GM19193 (cell line): ENCODE data around the gene E2F4.

Experiments used
- POLR2A ChIP-seq: IDR thresholded peaks from 4 replicates; pipeline ENCODE4 v1.6.1; 2011; ENCODE audit not compliant: insufficient read depth, insufficient read length; ENCODE audit errors: extremely low read depth

E2F4 gene, protein sequence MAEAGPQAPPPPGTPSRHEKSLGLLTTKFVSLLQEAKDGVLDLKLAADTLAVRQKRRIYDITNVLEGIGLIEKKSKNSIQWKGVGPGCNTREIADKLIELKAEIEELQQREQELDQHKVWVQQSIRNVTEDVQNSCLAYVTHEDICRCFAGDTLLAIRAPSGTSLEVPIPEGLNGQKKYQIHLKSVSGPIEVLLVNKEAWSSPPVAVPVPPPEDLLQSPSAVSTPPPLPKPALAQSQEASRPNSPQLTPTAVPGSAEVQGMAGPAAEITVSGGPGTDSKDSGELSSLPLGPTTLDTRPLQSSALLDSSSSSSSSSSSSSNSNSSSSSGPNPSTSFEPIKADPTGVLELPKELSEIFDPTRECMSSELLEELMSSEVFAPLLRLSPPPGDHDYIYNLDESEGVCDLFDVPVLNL

GRCh38 chr16:67191995-67192681 lies at the start of gene E2F4:
TSS of gene E2F4 (plus strand) at chr16:67192155. CDS start at chr16:67192228, 73 bp downstream.
- TF ChIP-seq POLR2A: peak; percentile 87

GRCh38 chr16:67142342-67142741 lies 49.6 kb upstream of the E2F4 start:
- no peak for TF ChIP-seq POLR2A

DNA sequence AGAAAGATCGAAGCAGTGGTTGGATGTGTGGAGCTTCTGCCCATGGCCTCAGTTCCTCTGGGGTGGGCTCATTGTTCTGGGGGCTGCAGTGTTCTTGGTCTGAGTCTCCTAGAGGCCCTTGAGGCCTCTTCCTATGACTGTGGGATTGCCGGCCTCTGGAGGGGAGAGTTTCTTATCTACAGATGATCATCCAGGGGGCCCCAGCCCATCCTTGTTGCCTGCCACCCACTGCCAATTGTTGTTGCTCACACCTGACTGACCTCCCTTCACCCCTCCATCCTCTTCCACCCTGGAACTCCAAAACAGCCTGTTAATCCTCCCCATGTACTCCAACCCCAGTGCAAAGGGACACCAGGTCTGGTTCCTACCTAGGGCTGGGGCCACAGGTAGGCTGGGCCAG lies 47.0 kb upstream of the E2F4 start:
- TF ChIP-seq POLR2A: no peak

DNA sequence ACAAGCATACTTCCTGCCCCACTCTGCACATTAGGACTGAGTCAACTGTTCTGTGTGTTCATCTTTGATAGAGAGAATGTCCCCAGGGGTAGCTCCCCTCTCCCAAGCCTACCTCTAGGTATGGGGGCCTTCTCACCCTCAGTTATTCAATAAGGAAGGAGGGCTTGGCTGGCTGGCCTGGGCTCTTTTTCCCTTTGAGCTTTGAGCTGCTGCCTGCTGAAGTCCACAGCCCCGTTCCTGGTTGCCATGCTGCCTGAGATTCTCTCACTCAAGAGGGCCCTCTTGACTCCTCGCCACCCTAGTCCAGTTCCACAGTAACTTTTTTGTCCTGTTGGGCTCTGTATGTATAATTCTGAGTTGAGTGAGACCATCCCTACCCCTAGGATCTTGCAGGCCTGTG lies 46.2 kb upstream of the E2F4 start:
- no peak for TF ChIP-seq POLR2A

GRCh38 chr16:67146523-67147357 lies 45.2 kb upstream of the E2F4 start:
- TF ChIP-seq POLR2A: no peak

GRCh38 chr16:67147437-67148140 lies 44.4 kb upstream of the E2F4 start:
- no peak for TF ChIP-seq POLR2A

DNA sequence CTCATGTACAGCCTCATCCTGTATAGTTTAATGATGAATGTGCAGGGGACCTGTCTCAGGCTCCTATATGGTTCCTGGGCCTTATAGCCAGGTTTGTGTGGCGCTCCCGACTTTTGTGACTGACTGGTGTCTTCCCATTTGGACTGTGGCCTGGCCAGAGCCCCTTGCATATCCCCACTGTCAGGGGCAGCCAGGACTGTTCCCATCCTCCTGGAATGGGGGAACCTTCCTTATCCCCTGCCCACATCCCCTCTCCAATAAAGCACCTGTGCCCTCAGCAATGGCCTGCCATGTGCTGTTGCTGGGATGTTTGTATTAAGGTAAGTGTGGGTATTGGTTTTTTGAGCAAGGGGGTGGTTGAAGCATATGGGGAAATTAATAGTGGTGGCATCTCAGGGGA lies 43.7 kb upstream of the E2F4 start:
- no peak for TF ChIP-seq POLR2A

GRCh38 chr16:67148656-67149275 lies 43.2 kb upstream of the E2F4 start:
- no peak for TF ChIP-seq POLR2A

DNA sequence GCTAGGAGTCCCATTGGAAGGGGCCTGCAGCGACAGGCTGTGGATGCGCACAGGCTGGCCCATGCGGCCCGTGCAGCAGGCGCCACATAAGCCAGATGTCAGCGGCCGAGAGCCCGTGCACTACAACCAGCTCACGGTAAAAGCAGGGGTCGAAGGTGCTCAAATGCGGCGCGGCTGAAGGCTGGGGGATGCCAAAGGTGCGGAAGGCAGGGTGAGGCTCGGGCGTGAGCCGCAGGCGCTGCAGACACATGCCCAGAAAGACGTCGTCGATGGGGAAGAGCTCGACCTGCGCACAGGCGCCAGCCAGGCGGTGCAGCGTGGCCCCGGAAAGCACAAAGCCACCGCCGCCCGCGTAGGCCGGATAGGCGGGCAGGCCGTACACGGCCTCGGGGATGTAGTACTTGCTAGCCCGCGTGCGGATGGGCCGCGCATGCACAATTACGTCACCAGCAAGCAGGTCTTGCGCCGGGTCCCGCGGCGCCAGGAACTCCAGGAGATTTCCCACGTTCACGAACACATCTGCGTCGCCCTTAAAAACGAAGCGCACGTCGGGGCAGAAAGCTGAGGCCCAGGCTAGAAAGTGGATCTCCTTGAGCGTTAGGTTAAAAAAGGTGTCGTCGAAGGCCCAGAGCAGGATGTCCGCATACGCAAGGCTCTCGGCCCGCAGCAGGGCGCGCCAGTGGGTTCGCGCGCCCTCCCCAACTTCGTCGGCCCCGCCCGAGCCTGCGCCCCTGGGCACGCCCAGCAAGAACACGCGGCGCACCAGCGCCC lies 42.5 kb upstream of the E2F4 start:
- no peak for TF ChIP-seq POLR2A

- no peak for TF ChIP-seq POLR2A
These were observed 41.7 kb upstream of the E2F4 start for GRCh38 chr16:67150047-67150832.

DNA sequence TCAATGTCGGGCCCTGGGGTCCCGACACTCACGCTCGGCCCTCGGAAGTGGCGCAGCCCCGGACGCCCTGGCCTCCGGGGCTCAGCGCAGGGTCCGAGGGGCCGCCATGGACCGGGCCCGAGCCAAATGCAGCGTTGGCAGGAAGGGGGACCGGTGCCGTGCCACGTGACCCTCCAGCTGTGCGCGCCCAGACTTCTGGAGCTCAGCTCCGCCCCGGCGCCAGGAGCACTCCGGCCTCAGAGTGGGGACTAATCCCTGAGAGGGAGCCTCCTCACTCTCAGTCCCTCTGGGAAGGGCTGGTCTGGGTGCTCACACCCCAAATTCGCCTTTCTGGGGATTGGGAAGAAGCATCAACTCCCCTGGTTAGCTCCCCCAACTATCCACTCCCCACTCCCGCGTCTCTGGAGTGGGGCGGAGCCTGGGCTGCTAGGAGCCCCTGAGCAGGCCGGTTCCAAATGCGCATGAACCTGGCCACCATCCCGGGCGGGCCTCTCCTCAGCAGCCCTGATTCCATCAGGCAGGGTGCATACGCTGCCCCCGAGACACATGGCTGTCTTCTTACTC lies 41.0 kb upstream of the E2F4 start, which contains the start of gene B3GNT9:
TSS of gene B3GNT9 (minus strand) at position 166 of the 564 bp plus-strand sequence. CDS start 513 bp downstream, outside the sequence.
- peak; percentile 39 for TF ChIP-seq POLR2A

DNA sequence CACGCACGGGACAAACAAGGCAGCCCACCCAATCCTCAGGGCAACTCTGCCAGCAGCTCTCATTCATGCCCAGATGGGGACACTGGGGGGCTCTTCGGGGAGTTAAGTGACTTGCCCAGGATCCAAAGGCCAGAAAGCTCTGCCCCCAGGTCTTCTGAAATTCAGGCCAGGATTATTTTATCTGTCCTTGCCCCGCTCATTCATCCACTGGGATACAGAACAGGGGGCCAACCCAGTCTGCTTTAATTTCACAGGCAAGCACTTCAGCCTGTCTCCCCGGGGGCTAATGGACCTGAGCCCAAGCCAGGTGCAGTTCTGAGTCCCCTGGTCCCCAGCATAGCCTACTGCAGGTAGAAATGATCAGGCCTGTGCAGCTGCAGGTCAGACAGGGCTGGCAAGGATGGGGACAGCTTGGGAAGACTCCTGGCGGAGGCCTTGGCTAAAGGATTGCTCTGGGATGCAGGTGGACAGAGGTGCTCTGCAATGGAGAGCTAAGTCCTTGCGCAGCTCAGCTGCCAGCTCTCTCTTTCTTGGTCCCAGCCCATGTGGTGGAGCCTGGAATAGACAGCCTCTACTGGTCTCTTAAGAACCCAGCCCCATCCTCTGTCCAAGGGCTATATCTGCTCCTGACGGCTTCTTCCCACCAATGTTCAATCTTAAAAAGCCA lies 40.4 kb upstream of the E2F4 start:
- TF ChIP-seq POLR2A: no peak
